ENCODE measurements around the gene DPP6.
"Not testable (repeated sequence)": the region's sequence is repeated elsewhere in the genome, so short reads cannot be mapped to it uniquely, and the experiment has no call there.

Gene DPP6

DNA sequence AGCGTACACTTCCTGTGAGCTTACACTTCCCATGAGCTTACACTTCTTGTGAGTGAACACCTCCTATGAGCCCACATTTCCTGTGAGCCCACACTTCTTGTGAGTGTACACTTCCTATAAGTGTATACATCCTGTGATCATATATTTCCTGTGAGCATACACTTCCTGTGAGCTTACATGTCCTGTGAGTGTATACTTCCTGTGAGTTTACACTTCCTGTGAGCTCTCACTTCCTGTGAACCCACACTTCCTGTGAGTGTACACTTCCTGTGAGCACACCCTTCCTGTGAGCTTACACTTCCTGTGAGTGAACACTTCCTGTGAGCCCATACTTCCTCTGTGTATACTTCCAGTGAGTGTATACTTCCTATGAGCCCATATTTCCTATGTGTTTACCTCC lies 82.5 kb downstream of the DPP6 start:
- H3K4me1 ChIP-seq (ENCODE audit: control insufficient read depth, insufficient read depth, low read length); H3K9me3 ChIP-seq (ENCODE audit: control insufficient read depth, insufficient read depth, low read length); H3K4me3 ChIP-seq (ENCODE audit: low read depth, low read length); H3K36me3 ChIP-seq (ENCODE audit: control insufficient read depth, insufficient read depth, low read length); H3K27me3 ChIP-seq (ENCODE audit: control insufficient read depth, insufficient read depth, low read length); H3K9ac ChIP-seq (ENCODE audit: low read depth, low read length): not testable (repeated sequence)

- H3K9me3 ChIP-seq (ENCODE audit: control insufficient read depth, insufficient read depth, low read length); H3K9ac ChIP-seq (ENCODE audit: low read depth, low read length); H3K4me1 ChIP-seq (ENCODE audit: control insufficient read depth, insufficient read depth, low read length); H3K4me3 ChIP-seq (ENCODE audit: low read depth, low read length); H3K27me3 ChIP-seq (ENCODE audit: control insufficient read depth, insufficient read depth, low read length); H3K36me3 ChIP-seq (ENCODE audit: control insufficient read depth, insufficient read depth, low read length): not testable (repeated sequence)
Measured at GRCh38 chr7:154135646-154136045, 83.4 kb downstream of the DPP6 start.

- H3K36me3 ChIP-seq (ENCODE audit: control insufficient read depth, insufficient read depth, low read length); H3K9me3 ChIP-seq (ENCODE audit: control insufficient read depth, insufficient read depth, low read length); H3K4me3 ChIP-seq (ENCODE audit: low read depth, low read length); H3K4me1 ChIP-seq (ENCODE audit: control insufficient read depth, insufficient read depth, low read length); H3K27me3 ChIP-seq (ENCODE audit: control insufficient read depth, insufficient read depth, low read length); H3K9ac ChIP-seq (ENCODE audit: low read depth, low read length): not testable (repeated sequence)
Measured at GRCh38 chr7:154145922-154146706, 93.9 kb downstream of the DPP6 start.

DNA sequence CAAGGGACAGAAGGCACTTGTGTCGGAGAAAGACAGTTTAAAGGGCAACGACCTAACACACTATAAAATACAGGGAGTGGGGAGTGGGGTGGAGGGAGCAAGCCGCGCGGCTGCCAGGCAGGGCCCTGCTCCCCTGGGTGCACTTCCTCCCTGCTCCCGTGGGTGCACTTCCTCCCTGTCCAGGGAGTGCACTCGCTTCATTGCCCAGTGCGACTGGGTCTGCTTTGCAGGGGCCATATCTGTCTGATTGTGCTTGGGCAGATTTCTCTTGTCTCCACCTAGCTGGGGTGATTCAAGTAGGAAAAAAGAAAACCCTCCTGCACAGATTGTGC lies 94.5 kb downstream of the DPP6 start:
- H3K4me3 ChIP-seq (ENCODE audit: low read depth, low read length); H3K27me3 ChIP-seq (ENCODE audit: control insufficient read depth, insufficient read depth, low read length); H3K4me1 ChIP-seq (ENCODE audit: control insufficient read depth, insufficient read depth, low read length); H3K9me3 ChIP-seq (ENCODE audit: control insufficient read depth, insufficient read depth, low read length); H3K36me3 ChIP-seq (ENCODE audit: control insufficient read depth, insufficient read depth, low read length); H3K9ac ChIP-seq (ENCODE audit: low read depth, low read length): not testable (repeated sequence)

DNA sequence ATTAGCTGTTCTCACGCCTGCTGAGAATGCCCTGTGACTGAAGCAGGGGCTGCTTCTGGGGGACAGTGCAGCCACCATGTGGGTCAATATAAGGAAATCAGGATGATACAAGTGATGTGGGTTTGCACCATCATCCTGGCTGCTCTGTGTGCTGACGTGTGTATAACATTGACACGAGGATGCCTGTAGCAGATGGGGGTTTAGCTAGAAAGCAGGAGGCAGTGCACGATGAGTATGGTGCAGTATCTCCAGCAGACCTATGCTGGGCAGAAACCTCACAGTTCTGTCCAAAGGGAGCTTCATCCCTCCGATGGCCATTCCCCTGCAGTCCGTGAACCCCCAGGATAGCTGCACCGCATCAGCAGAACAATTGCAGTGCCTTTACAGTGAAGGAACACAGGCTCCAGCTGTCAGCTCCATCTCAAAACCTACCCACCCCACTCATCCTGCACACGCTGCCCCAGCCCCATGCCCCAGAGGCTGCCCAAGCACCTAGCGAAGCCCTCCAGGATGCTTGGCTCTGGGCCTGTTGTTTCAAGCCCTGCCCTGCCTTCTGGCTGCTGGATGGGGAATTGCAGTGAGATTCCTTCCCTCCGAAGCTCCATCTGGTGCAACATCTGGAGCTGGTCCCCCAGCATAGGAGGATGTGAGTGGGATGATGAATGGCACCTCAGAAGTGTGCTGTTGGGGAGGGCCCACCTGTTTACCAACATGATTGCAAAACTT lies 96.8 kb downstream of the DPP6 start:
- not testable (repeated sequence) for H3K27me3 ChIP-seq (ENCODE audit: control insufficient read depth, insufficient read depth, low read length); H3K4me3 ChIP-seq (ENCODE audit: low read depth, low read length); H3K4me1 ChIP-seq (ENCODE audit: control insufficient read depth, insufficient read depth, low read length); H3K36me3 ChIP-seq (ENCODE audit: control insufficient read depth, insufficient read depth, low read length); H3K9me3 ChIP-seq (ENCODE audit: control insufficient read depth, insufficient read depth, low read length); H3K9ac ChIP-seq (ENCODE audit: low read depth, low read length)

DNA sequence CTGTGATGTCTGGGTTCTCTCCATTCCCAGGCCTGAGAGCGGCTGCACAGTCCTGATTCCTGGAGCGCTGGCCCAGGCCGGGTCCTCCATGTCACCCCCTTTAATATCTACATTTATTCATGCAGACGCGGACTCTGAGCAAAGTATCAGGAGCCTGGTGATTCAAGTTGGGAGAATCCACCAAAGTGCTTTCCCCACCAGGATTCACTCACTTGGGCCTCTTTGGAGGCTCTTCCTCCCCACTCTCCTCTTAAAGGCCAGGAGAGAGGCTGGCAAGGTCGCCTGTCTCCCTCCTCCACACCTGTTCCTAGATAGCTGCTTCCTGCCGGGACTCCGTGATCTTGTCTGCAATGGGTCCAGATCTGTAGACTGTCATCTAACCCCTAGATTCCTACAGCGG lies 98.5 kb downstream of the DPP6 start:
- not testable (repeated sequence) for H3K36me3 ChIP-seq (ENCODE audit: control insufficient read depth, insufficient read depth, low read length); H3K4me3 ChIP-seq (ENCODE audit: low read depth, low read length); H3K9ac ChIP-seq (ENCODE audit: low read depth, low read length); H3K4me1 ChIP-seq (ENCODE audit: control insufficient read depth, insufficient read depth, low read length); H3K9me3 ChIP-seq (ENCODE audit: control insufficient read depth, insufficient read depth, low read length); H3K27me3 ChIP-seq (ENCODE audit: control insufficient read depth, insufficient read depth, low read length)

GRCh38 chr7:154151306-154151705 lies 99.1 kb downstream of the DPP6 start:
- H3K4me1 ChIP-seq (ENCODE audit: control insufficient read depth, insufficient read depth, low read length); H3K9ac ChIP-seq (ENCODE audit: low read depth, low read length); H3K36me3 ChIP-seq (ENCODE audit: control insufficient read depth, insufficient read depth, low read length); H3K4me3 ChIP-seq (ENCODE audit: low read depth, low read length); H3K9me3 ChIP-seq (ENCODE audit: control insufficient read depth, insufficient read depth, low read length); H3K27me3 ChIP-seq (ENCODE audit: control insufficient read depth, insufficient read depth, low read length): not testable (repeated sequence)

GRCh38 chr7:154155928-154156327 lies 103.7 kb downstream of the DPP6 start:
- H3K4me1 ChIP-seq (ENCODE audit: control insufficient read depth, insufficient read depth, low read length); H3K36me3 ChIP-seq (ENCODE audit: control insufficient read depth, insufficient read depth, low read length); H3K4me3 ChIP-seq (ENCODE audit: low read depth, low read length); H3K27me3 ChIP-seq (ENCODE audit: control insufficient read depth, insufficient read depth, low read length); H3K9me3 ChIP-seq (ENCODE audit: control insufficient read depth, insufficient read depth, low read length); H3K9ac ChIP-seq (ENCODE audit: low read depth, low read length): not testable (repeated sequence)

DNA sequence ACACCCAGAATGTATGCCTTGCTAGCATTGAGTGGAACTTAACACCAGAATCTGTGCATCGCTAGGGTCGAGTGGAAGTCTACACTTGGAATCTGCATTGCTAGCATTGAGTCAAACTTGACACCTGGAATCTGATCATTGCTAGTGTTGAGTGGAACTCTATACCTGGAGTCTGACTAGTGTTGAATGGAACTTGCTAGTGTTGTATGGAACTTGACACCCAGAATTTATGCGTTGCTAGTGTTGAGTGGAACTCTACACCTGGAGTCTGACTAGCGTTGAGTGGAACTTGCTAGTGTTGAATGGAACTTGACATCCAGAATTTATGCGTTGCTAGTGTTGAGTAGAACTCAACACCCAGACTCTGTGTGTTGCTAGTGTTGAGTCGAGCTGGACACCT lies 110.7 kb downstream of the DPP6 start:
- H3K9ac ChIP-seq (ENCODE audit: low read depth, low read length): not testable (repeated sequence)

GRCh38 chr7:154163642-154164041 lies 111.4 kb downstream of the DPP6 start:
- not testable (repeated sequence) for H3K27me3 ChIP-seq (ENCODE audit: control insufficient read depth, insufficient read depth, low read length); H3K4me3 ChIP-seq (ENCODE audit: low read depth, low read length); H3K4me1 ChIP-seq (ENCODE audit: control insufficient read depth, insufficient read depth, low read length); H3K9ac ChIP-seq (ENCODE audit: low read depth, low read length); H3K36me3 ChIP-seq (ENCODE audit: control insufficient read depth, insufficient read depth, low read length); H3K9me3 ChIP-seq (ENCODE audit: control insufficient read depth, insufficient read depth, low read length)

More for the DNA sequence above, 110.7 kb downstream of the DPP6 start:
- H3K36me3 ChIP-seq (ENCODE audit: control insufficient read depth, insufficient read depth, low read length); H3K4me1 ChIP-seq (ENCODE audit: control insufficient read depth, insufficient read depth, low read length); H3K4me3 ChIP-seq (ENCODE audit: low read depth, low read length); H3K27me3 ChIP-seq (ENCODE audit: control insufficient read depth, insufficient read depth, low read length); H3K9me3 ChIP-seq (ENCODE audit: control insufficient read depth, insufficient read depth, low read length): not testable (repeated sequence)

GRCh38 chr7:154167051-154167450 lies 114.9 kb downstream of the DPP6 start:
- Histone ChIP-seq H3K4me1 (ENCODE audit: control insufficient read depth, insufficient read depth, low read length) (peaks cover 9% of the 10 kb centered on the region), H3K4me3 (ENCODE audit: low read depth, low read length) (no peak overlapping the region), H3K36me3 (ENCODE audit: control insufficient read depth, insufficient read depth, low read length) (no peaks in the 10 kb centered on the region), H3K9me3 (ENCODE audit: control insufficient read depth, insufficient read depth, low read length) (no peaks in the 10 kb centered on the region), H3K27me3 (ENCODE audit: control insufficient read depth, insufficient read depth, low read length) (no peaks in the 10 kb centered on the region), H3K9ac (ENCODE audit: low read depth, low read length) (no peak overlapping the region)

DNA sequence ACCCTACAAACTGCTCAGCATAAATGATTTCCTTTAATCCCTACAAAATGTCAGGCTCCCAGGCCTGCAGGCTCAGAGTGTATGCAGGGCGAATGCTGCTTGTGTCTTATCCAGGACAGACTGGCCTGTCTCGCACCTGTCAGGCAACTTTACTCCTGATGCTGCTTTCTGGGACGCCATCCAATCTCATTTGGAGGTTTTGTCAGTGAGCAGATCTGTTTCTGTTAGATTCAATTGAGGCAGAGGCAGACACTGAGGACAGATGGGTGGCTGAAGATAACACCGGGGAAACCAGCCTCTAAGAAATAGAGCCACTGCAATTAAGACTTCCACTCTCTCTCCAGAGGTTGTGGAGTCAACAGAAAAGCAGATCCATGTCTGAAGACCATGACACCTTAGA lies 115.6 kb downstream of the DPP6 start:
- Histone ChIP-seq H3K9ac (ENCODE audit: low read depth, low read length) (no peak overlapping the region), H3K36me3 (ENCODE audit: control insufficient read depth, insufficient read depth, low read length) (no peaks in the 10 kb centered on the region), H3K9me3 (ENCODE audit: control insufficient read depth, insufficient read depth, low read length) (no peaks in the 10 kb centered on the region), H3K27me3 (ENCODE audit: control insufficient read depth, insufficient read depth, low read length) (no peaks in the 10 kb centered on the region), H3K4me3 (ENCODE audit: low read depth, low read length) (no peak overlapping the region), H3K4me1 (ENCODE audit: control insufficient read depth, insufficient read depth, low read length) (peaks cover 14% of the 10 kb centered on the region)
